T-helper 1 cell (primary cell): ENCODE results near the gene FADS3.

Experiments
- DNase-seq, 5 donors: peaks; one replicate each; pipeline ENCODE4 v3.0.0-alpha.2; 2012 to 2020

The FADS3 gene

DNA sequence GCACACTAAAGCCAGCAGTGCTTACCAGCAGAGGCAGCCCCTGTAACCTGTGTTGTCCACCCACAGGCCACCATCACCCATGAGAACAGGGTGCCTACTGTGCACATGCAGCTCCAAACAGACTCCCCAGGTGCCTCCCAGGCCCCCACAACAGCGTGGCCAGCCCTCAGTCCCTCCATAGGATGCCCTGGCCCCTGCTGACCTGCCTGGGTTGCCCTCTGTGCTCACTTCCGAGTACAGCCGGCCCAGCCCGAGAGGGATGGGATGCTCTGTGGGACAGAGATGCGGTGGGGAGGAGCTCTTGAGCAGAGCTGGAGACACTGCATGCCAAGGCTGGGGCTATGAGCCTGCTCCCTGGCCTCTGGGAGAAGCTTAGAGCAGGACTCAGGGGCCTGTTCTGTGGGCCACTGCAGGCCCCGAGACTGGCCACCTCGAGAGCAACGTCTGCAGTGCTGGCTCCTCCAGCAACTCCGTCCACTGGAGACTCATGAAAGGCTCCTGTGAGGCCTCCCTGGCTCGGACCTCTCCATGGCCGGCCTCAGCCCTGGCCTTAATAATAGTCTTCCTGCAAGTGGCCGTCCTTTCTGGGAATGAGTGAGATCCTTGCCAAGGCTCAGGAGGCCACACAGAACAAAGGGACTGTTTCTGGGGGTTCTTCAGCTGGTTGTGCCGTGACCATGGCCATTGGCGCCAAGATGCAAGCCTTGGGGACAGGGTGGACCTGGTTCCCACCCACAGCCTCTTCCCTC lies 36.2 kb downstream of the FADS3 start:
- no peak for DNase-seq

GRCh38 chr11:61854206-61854895 lies 37.0 kb downstream of the FADS3 start:
- no peak for DNase-seq

- DNase-seq: no peak
Observed at GRCh38 chr11:61853698-61854169, 37.6 kb downstream of the FADS3 start.

GRCh38 chr11:61851900-61852295 lies 39.4 kb downstream of the FADS3 start:
- DNase-seq: no peak

- no peak for DNase-seq
Observed at GRCh38 chr11:61851113-61851899, 40.0 kb downstream of the FADS3 start.

GRCh38 chr11:61850687-61851086 lies 40.7 kb downstream of the FADS3 start:
- no peak for DNase-seq

DNA sequence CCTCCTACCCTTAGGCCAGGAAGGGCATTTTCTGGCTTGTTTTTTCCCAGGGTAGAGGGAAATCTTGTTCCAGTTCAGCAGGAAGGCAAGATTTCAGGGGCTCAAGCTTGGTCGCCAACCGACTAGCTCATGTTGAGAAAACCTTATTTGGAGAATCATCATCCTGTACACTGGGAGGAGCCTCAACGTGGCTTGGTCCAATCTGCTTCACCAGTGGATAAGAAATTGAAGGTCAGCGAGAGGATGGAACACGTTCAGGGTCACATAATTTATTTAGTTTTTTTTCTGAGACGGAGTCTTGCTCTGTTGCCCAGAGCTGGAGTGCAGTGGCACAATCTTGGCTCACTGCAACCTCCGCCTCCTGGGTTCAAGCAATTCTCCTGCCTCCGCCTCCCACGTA lies 42.7 kb downstream of the FADS3 start:
- no peak for DNase-seq

DNA sequence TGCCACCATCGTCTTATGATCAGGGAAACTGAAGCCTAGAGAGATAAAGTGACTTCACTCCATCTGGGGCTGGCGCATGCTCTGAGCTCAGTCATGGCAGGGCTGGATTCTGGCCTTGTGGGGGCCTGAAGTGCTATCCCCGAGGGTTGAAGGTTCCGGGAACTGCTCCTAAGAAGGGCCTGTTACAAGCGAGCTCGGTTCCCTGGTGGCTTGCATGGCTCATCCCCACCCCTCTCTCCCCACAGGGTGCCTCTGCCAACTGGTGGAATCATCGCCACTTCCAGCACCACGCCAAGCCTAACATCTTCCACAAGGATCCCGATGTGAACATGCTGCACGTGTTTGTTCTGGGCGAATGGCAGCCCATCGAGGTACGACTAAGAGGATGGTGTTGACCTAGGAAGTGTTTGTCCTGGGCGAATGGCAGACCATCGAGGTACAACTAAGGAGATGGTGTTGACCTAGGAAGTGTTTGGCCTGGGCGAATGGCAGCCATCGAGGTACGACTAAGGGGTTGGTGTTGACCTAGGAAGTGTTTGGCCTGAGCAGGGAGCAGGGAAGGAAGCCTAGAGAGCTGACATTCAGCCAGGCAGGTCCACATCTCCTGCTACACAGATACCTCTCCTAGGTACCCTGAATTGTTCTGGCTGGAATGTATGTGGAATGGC lies 43.3 kb downstream of the FADS3 start:
- no peak for DNase-seq

- DNase-seq: no peak
Observed at GRCh38 chr11:61846362-61847020, 44.9 kb downstream of the FADS3 start.

- DNase-seq: no peak
Observed at GRCh38 chr11:61844909-61845565, 46.3 kb downstream of the FADS3 start.

- DNase-seq: no peak
Observed at GRCh38 chr11:61842528-61842820, 48.9 kb downstream of the FADS3 start.

- no peak for DNase-seq
Observed at GRCh38 chr11:61841636-61842527, 49.5 kb downstream of the FADS3 start.

GRCh38 chr11:61840371-61840770 lies 51.0 kb downstream of the FADS3 start:
- no peak for DNase-seq

DNA sequence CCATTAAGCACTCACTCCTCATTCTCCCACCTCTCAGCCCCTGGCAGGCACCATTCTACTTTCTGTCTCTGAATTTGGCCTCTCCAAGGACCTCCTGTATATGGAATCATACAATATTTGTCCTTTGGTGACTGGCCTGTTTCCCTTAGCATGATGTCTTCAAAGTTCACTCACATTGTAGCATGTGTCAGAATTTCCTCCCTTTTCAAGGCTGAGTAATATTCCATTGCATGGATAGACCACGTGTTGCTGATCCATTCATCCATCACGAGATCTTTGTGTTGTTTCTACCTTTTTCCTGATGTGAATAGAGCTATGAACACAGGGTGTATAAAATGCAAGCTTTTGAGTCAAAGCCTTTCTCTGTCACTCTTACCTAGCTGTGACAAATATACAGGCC lies 51.6 kb downstream of the FADS3 start:
- DNase-seq: no peak

GRCh38 chr11:61838921-61839320 lies 52.4 kb downstream of the FADS3 start:
- no peak for DNase-seq

GRCh38 chr11:61838501-61838900 lies 52.8 kb downstream of the FADS3 start:
- no peak for DNase-seq

DNA sequence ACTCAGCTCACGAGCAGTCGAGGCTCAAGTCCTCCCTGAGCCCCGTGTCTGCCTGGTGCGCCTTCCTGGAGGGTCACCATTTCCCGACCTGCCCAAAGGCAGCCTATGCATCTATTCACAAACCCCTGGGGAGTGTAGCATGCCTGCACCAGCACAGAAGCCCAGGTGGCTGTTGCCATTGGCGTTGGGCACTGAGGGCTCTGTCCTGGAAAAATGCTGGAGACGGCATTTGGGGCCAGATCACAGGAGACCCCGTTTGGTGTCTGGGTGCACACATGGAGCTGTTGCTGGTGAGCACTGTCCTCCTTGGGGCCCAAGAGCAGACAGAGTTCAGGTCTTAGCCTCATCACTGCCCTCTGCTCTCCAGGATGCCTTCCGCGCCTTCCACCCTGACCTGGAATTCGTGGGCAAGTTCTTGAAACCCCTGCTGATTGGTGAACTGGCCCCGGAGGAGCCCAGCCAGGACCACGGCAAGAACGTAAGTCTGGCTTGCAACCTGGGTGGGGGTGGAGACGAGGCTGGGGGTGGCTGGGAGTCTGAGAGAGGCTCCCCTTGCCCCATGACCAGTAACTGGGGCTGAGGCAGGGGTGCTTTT lies 53.8 kb downstream of the FADS3 start:
- no peak for DNase-seq

- DNase-seq: no peak
Observed at GRCh38 chr11:61836193-61836592, 55.2 kb downstream of the FADS3 start.

DNA sequence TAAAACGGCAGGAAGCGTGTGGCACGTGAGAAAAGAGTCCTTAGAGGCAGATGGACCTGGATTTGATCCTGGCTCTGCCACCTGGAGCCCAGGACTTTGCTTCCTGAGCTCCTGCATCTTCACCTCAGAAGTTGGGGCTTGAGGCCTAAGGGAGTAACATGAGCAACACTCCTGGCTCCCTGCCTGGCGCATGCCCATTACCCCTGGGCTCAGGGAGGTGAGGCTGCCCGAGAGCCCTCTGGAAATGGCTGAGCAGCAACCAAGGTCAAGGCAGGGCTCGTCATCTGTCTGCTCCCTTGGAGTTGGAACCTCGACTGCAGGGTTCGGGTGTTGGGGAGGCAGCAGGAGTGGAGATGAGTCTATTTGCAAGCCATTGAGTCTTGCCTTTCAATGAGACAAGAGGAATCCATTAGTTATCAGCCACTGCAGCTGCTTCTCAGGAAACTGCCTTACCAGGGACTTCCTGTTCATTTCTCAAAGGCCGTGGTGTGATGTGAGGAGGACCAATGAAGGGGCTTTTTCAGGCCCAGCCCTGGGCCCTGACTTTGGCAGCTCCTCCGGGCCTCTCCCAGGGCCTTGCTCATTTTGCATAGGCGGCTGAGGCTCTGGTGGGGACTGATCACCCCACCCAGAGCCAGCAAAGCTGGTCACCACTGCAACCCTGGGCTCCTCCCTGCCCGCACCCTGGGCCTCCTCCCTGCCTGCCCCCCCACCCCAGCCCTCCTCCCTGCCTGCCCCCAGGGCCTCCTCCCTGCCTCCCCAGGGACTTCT lies 56.9 kb downstream of the FADS3 start:
- peak in 1 of 5 donors; percentile 91 for DNase-seq

DNA sequence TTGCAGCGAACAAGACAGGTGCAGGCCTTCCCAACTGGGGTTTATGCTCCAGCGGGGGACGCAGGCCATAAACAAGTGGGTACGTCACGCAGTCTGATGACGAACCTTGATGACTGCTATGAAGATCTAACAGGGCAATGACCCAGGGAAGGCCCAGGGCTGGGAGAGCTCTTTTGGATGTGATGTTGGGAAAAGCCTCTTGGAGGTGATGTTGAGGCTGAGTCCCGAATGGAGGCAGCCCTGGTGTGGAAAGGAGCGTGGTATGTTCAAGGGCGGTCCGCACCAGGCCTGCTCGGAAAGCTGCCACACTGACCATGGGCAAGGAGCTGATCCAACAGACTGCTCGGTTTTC lies 57.4 kb downstream of the FADS3 start:
- no peak for DNase-seq
